ENCODE measurements around the gene SCRN1. TPM values are rescaled to one million over a fixed set of nuclear protein-coding genes. Genes with fewer than 3 reads are reported as not detected.
A peak's percentile ranks its signal among the peaks of the same experiment; 100 is the strongest.

Gene SCRN1
- total RNA-seq, 1 experiment from 2014 or later, result 88.6 TPM

GRCh38 chr7:29958667-29959358, 30.8 kb downstream of the SCRN1 start:
- Histone ChIP-seq H3K9ac (ENCODE audit: low read length) (peak overlapping the region; percentile 51; the same call in 1 of the 2 replicates), H3K4me2 (ENCODE audit: low read depth, low read length, poor library complexity, severe bottlenecking) (peak overlapping the region; percentile 68)

GRCh38 chr7:29957521-29958310, 31.9 kb downstream of the SCRN1 start:
- Histone ChIP-seq H3K9me2 (replicated peaks; ENCODE audit: insufficient read depth, low read length) (no peaks in the 10 kb centered on the region), H3K4me2 (ENCODE audit: low read depth, low read length, poor library complexity, severe bottlenecking) (peak overlapping the region; percentile 68), H3K27me3 (ENCODE audit: low read length) (no peaks in the 10 kb centered on the region), H4K20me1 (ENCODE audit: insufficient read depth, low read depth, low read length) (no peaks in the 10 kb centered on the region), H2AFZ (ENCODE audit: low read length) (no peak overlapping the region), H3K36me3 (ENCODE audit: insufficient read depth, low read length) (peaks cover 33% of the 10 kb centered on the region), H3K4me3 (ENCODE audit: low read length) (peak overlapping the region; percentile 32), H3K27ac (ENCODE audit: low read length) (peak overlapping the region; percentile 84), H3K9me3 (ENCODE audit: low read length) (no peaks in the 10 kb centered on the region), H3K79me2 (ENCODE audit: low read length) (peaks cover 66% of the 10 kb centered on the region), H3K4me1 (ENCODE audit: low read length) (peaks cover 56% of the 10 kb centered on the region), H3K9ac (ENCODE audit: low read length) (peak overlapping the region; percentile 51)
- no peak for DNase-seq

More at GRCh38 chr7:29958667-29959358, 30.8 kb downstream of the SCRN1 start:
- H3K27ac ChIP-seq (ENCODE audit: low read length), result peak overlapping the region; percentile 84
- DNase-seq, result no peak
- no peaks in the 10 kb centered on the region for H3K9me3 ChIP-seq (ENCODE audit: low read length)
- H3K27me3 ChIP-seq (ENCODE audit: low read length), result no peaks in the 10 kb centered on the region
- peaks cover 67% of the 10 kb centered on the region for H3K79me2 ChIP-seq (ENCODE audit: low read length)
- peaks cover 56% of the 10 kb centered on the region for H3K4me1 ChIP-seq (ENCODE audit: low read length)
- no peak overlapping the region for H2AFZ ChIP-seq (ENCODE audit: low read length)
- H4K20me1 ChIP-seq (ENCODE audit: insufficient read depth, low read depth, low read length), result no peaks in the 10 kb centered on the region
- H3K36me3 ChIP-seq (ENCODE audit: insufficient read depth, low read length), result peaks cover 29% of the 10 kb centered on the region
- no peaks in the 10 kb centered on the region for H3K9me2 ChIP-seq (replicated peaks; ENCODE audit: insufficient read depth, low read length)
- no peak overlapping the region for H3K4me3 ChIP-seq (ENCODE audit: low read length)

GRCh38 chr7:29956487-29956836, 33.1 kb downstream of the SCRN1 start:
- H3K9me2 ChIP-seq (replicated peaks; ENCODE audit: insufficient read depth, low read length), result no peaks in the 10 kb centered on the region
- H3K9me3 ChIP-seq (ENCODE audit: low read length), result no peaks in the 10 kb centered on the region
- peaks cover 44% of the 10 kb centered on the region for H3K36me3 ChIP-seq (ENCODE audit: insufficient read depth, low read length)
- peaks cover 71% of the 10 kb centered on the region for H3K79me2 ChIP-seq (ENCODE audit: low read length)
- peaks cover 56% of the 10 kb centered on the region for H3K4me1 ChIP-seq (ENCODE audit: low read length)
- peak overlapping the region; percentile 84 for H3K27ac ChIP-seq (ENCODE audit: low read length)
- no peaks in the 10 kb centered on the region for H4K20me1 ChIP-seq (ENCODE audit: insufficient read depth, low read depth, low read length)
- H3K4me3 ChIP-seq (ENCODE audit: low read length), result peak overlapping the region; percentile 32
- H3K9ac ChIP-seq (ENCODE audit: low read length), result peak overlapping the region; percentile 51
- no peak for DNase-seq
- no peak overlapping the region for H2AFZ ChIP-seq (ENCODE audit: low read length)
- no peaks in the 10 kb centered on the region for H3K27me3 ChIP-seq (ENCODE audit: low read length)
- peak overlapping the region; percentile 68 for H3K4me2 ChIP-seq (ENCODE audit: low read depth, low read length, poor library complexity, severe bottlenecking)

GRCh38 chr7:29955799-29956486, 33.7 kb downstream of the SCRN1 start:
- peaks cover 75% of the 10 kb centered on the region for H3K79me2 ChIP-seq (ENCODE audit: low read length)
- H3K4me2 ChIP-seq (ENCODE audit: low read depth, low read length, poor library complexity, severe bottlenecking), result peak overlapping the region; percentile 68
- H3K9me3 ChIP-seq (ENCODE audit: low read length), result no peaks in the 10 kb centered on the region
- peak overlapping the region; percentile 84 for H3K27ac ChIP-seq (ENCODE audit: low read length)
- H3K36me3 ChIP-seq (ENCODE audit: insufficient read depth, low read length), result peaks cover 50% of the 10 kb centered on the region
- H3K9me2 ChIP-seq (replicated peaks; ENCODE audit: insufficient read depth, low read length), result no peaks in the 10 kb centered on the region
- H4K20me1 ChIP-seq (ENCODE audit: insufficient read depth, low read depth, low read length), result no peaks in the 10 kb centered on the region
- no peaks in the 10 kb centered on the region for H3K27me3 ChIP-seq (ENCODE audit: low read length)
- DNase-seq, result peak; percentile 83
- peak overlapping the region; percentile 51; the same call in 1 of the 2 replicates for H3K9ac ChIP-seq (ENCODE audit: low read length)
- H3K4me1 ChIP-seq (ENCODE audit: low read length), result peaks cover 56% of the 10 kb centered on the region
- H2AFZ ChIP-seq (ENCODE audit: low read length), result no peak overlapping the region
- H3K4me3 ChIP-seq (ENCODE audit: low read length), result peak overlapping the region; percentile 32

- H3K4me1 ChIP-seq (ENCODE audit: low read length), result peaks cover 51% of the 10 kb centered on the region
- H3K79me2 ChIP-seq (ENCODE audit: low read length), result peaks cover 70% of the 10 kb centered on the region
- H3K9me2 ChIP-seq (replicated peaks; ENCODE audit: insufficient read depth, low read length), result no peaks in the 10 kb centered on the region
- no peak overlapping the region for H3K4me2 ChIP-seq (ENCODE audit: low read depth, low read length, poor library complexity, severe bottlenecking)
- no peaks in the 10 kb centered on the region for H3K9me3 ChIP-seq (ENCODE audit: low read length)
- H3K27ac ChIP-seq (ENCODE audit: low read length), result peak overlapping the region; percentile 84
- H4K20me1 ChIP-seq (ENCODE audit: insufficient read depth, low read depth, low read length), result no peaks in the 10 kb centered on the region
- no peak overlapping the region for H3K9ac ChIP-seq (ENCODE audit: low read length)
- H2AFZ ChIP-seq (ENCODE audit: low read length), result no peak overlapping the region
- H3K27me3 ChIP-seq (ENCODE audit: low read length), result no peaks in the 10 kb centered on the region
- H3K36me3 ChIP-seq (ENCODE audit: insufficient read depth, low read length), result peaks cover 48% of the 10 kb centered on the region
- DNase-seq, result no peak
- H3K4me3 ChIP-seq (ENCODE audit: low read length), result no peak overlapping the region
Measured at GRCh38 chr7:29955075-29955792, 34.4 kb downstream of the SCRN1 start.

- no peaks in the 10 kb centered on the region for H3K9me3 ChIP-seq (ENCODE audit: low read length)
- H3K36me3 ChIP-seq (ENCODE audit: insufficient read depth, low read length), result peaks cover 46% of the 10 kb centered on the region
- H3K9me2 ChIP-seq (replicated peaks; ENCODE audit: insufficient read depth, low read length), result no peaks in the 10 kb centered on the region
- H3K4me2 ChIP-seq (ENCODE audit: low read depth, low read length, poor library complexity, severe bottlenecking), result no peak overlapping the region
- H3K27me3 ChIP-seq (ENCODE audit: low read length), result no peaks in the 10 kb centered on the region
- no peak overlapping the region for H3K27ac ChIP-seq (ENCODE audit: low read length)
- H3K9ac ChIP-seq (ENCODE audit: low read length), result no peak overlapping the region
- no peak overlapping the region for H2AFZ ChIP-seq (ENCODE audit: low read length)
- peaks cover 39% of the 10 kb centered on the region for H3K4me1 ChIP-seq (ENCODE audit: low read length)
- H3K79me2 ChIP-seq (ENCODE audit: low read length), result peaks cover 58% of the 10 kb centered on the region
- DNase-seq, result no peak
- H3K4me3 ChIP-seq (ENCODE audit: low read length), result no peak overlapping the region
- no peaks in the 10 kb centered on the region for H4K20me1 ChIP-seq (ENCODE audit: insufficient read depth, low read depth, low read length)
Measured at GRCh38 chr7:29953726-29954347, 35.8 kb downstream of the SCRN1 start.

GRCh38 chr7:29951206-29951605, 38.4 kb downstream of the SCRN1 start:
- H3K27ac ChIP-seq (ENCODE audit: low read length), result no peak overlapping the region
- DNase-seq, result no peak
- peaks cover 13% of the 10 kb centered on the region for H3K4me1 ChIP-seq (ENCODE audit: low read length)
- H3K79me2 ChIP-seq (ENCODE audit: low read length), result peaks cover 43% of the 10 kb centered on the region
- H2AFZ ChIP-seq (ENCODE audit: low read length), result no peak overlapping the region
- H3K4me2 ChIP-seq (ENCODE audit: low read depth, low read length, poor library complexity, severe bottlenecking), result no peak overlapping the region
- no peaks in the 10 kb centered on the region for H3K9me3 ChIP-seq (ENCODE audit: low read length)
- H3K27me3 ChIP-seq (ENCODE audit: low read length), result no peaks in the 10 kb centered on the region
- H3K9me2 ChIP-seq (replicated peaks; ENCODE audit: insufficient read depth, low read length), result no peaks in the 10 kb centered on the region
- H3K36me3 ChIP-seq (ENCODE audit: insufficient read depth, low read length), result peaks cover 70% of the 10 kb centered on the region
- no peaks in the 10 kb centered on the region for H4K20me1 ChIP-seq (ENCODE audit: insufficient read depth, low read depth, low read length)
- no peak overlapping the region for H3K4me3 ChIP-seq (ENCODE audit: low read length)
- no peak overlapping the region for H3K9ac ChIP-seq (ENCODE audit: low read length)
